ENCODE results near the gene CCDC61.
A peak's percentile ranks its signal among the peaks of the same experiment; 100 is the strongest.

Gene CCDC61

GRCh38 chr19:45973553-45974338, 21.5 kb upstream of the CCDC61 start, which contains the start of gene NOVA2:
NOVA2 (minus strand) TSS chr19:45973865; CDS start chr19:45973351, 514 bp downstream.
- DNase-seq: peak; percentile 28

GRCh38 chr19:45975306-45976070, 19.8 kb upstream of the CCDC61 start:
- no peak for DNase-seq

DNA sequence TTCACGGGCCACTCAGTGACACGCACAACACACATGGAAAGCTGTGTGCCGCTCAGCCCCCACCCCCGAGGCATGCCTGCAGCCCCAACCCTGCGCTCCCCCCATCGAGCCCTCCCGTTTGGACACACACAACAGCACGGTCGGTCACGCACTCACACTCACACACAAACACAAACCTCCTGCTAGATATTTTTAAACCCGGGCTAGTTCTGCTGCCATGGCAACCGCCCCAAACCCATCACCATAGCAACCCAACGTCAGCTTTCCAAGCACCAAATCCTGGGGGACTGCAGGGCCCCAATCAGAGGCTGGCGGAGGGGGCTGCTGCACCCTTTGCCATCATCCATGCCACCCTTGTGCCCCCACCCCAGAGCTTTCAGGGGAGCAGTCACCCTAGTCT, 19.1 kb upstream of the CCDC61 start:
- no peak for DNase-seq

GRCh38 chr19:45978156-45978555, 17.1 kb upstream of the CCDC61 start:
- no peak for DNase-seq

DNA sequence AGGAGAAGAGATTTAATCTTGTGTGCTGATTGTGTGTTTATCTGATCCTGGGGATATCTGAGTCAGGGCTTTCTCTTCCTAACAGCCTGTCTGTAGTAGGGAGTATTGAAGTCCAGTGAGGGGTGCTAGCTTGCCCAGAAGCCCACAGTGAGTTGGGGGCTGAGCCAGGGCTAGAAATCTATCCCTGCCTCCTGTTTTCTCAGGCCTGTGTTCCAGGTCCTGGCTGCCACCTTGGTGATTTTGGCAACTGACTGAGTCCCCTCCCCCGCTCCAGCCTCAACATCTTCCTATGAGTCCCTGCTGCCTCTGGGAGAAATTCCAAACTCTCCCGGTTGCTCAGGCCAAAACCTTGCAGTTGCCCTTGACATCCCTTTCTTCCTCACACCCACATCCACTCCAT, 13.9 kb upstream of the CCDC61 start:
- DNase-seq: no peak

DNA sequence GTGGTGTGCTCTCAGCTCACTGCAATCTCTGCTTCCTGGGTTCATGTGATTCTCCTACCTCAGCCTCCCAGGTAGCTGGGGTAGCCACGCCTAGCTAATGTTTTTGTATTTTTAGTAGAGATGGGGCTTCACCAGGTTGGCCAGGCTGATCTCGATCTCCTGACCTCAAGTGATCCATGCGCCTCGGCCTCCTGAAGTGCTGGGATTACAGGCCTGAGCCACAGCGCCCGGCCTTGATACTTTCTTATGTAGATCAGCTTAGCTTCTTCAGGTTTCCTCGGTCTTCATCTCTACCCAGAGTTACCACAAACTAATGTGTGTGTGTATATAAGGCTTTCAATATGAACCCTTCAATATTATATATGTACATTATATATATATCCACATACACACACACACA, 9.9 kb upstream of the CCDC61 start:
- no peak for DNase-seq

- DNase-seq: no peak
Observed at GRCh38 chr19:45990113-45990728, 5.0 kb upstream of the CCDC61 start.

GRCh38 chr19:45994456-45994997, 740 bp upstream of the CCDC61 start:
- DNase-seq: no peak

GRCh38 chr19:45995715-45996385, 583 bp downstream of the CCDC61 start:
- DNase-seq: no peak

DNA sequence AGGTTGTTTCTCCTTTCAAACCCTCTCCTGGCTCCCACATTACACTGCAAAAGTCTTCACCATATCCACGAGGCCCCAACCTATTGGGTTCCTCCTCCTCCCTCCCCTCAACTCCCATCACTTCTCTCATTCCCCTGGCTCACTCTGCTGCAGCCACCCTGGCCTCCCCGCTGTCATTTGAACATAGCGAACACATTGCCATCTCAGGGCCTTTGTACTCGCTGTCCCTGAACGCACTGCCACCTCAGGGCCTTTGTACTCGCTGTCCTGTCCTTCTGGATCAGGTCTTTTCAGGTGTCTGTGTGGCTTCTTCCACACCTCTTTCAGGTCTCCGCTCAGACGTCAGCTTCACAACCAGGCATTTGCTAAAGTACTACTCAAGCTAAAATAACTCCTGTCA, 1.7 kb downstream of the CCDC61 start:
- DNase-seq: no peak

DNA sequence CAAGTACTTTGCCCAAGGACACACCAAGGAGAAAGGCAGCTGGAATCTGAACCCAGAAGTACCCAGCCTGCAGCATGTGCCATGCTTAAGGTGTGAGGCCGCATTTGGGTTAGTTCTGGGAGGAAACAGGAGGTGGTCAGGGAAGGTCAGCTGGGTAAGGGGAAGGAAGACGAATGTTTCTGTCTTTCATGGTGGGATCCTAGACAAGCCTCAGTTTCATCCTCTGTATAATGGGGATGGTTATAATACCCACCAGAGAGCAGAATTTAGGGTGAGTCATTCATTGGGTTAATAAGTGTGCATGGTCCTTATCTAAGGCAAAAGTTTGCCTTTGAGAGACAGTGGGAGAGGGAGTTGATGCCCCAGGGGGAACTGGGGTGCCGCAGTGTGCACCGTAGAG, 3.6 kb downstream of the CCDC61 start:
- DNase-seq: no peak

DNA sequence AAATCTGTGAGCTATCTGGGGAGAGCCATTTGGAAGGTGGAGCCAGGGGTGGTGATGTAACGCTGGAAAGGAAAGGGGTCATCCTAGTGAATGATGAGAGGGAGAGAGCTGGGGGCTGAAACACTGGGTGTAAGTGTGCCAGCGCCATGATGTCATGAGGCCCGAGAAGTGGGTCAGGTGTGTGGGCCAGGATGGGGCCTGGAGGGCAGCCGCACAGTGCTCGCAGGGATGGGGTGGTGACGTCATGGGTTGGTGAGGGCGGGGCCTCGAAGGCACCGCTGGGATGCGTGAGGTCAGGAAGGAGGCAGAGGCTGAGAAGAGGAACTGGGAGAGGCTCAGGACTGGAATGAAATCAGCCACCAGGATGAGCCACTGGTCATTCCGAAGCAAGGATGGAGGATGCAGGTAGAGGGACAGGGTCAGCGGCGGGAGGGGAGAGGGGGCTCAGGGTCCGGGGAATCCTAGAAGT, 4.4 kb downstream of the CCDC61 start:
- peak; percentile 13 for DNase-seq

DNA sequence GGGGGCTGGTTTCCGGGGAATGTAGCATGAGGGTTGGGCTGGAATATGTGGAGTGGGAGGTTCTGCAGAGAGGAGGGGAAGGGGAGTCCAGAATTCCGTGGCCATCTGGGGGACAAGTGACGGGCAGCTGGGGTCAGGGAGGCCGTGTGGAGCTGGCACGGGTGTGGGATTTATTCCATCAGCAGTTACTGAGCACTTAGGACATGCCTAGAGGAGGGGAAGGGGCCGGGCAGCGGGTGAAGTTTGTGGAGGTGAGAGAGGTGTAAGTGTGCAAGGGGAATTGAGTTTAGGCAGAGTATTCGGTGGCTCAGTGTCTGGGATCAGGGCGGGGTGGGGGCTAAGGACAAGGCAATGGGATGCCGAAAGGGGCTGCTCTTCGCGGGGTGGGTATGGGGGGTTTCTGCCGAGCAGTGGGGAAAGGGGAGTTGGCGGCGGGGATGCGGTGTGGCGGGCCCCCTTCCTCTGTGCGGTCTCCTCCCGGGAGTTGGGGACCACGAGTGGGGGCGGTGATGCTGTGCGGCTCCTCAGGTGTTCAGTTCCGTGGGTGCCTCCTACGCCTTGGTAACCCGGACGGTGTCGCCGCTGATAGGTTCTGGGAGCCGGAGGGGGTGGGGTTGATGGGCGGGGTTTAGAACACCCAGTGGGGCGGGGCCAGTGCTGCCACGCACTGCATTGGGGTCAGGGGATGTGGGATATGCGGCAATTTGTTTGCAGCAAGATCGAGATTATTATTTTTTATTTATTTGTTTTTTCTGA, 5.4 kb downstream of the CCDC61 start:
- DNase-seq: peak; percentile 85

GRCh38 chr19:46002678-46003275, 7.5 kb downstream of the CCDC61 start:
- no peak for DNase-seq

GRCh38 chr19:46006411-46006810, 11.1 kb downstream of the CCDC61 start:
- no peak for DNase-seq

DNA sequence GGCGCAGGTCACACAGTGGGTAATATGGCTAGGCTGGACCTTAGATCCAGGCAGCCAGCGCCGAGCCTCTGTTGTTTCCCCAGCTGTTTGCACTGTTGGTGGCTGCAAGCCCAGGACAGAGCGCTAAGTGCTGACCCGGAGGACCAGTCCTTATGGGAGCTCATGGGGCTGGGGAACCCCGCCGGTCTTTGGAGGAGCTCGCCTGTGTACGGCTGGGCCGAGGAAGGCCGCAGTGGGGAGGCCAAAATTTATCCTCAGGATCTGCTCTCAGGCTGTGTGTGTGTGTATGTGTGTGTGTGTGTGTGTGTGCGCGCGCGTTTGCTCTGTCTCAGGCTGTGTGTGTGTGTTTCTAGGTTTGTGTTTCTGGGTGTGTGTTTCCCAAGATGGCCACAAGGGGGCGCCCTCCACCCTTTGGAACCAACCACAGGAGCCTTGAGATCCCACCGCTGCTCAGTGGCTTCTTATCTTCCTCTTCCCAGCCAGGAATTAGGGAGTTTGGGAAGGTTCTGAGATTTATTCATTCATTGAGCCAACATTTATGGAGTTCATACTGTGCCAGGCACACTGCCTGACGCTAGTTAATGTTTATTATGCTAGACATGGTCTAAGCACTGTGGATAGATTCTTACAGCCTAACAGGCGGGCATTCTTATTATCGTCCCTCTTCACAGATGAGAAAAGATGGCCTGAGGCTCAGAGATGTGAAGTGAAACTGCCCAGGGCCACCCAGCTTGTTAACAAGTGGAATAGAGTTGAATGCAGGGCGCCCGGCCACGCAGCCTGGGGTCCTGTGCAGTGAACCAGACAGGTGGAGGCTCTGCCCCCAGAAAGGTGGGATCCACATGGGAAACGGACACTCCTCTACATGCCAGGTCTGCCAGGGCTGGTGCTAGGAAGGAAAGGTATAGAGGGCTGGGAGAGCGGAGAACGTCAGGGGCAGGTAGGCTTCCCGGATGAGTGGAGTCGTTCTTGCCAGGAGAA, 14.6 kb downstream of the CCDC61 start:
- DNase-seq: peak; percentile 72

DNA sequence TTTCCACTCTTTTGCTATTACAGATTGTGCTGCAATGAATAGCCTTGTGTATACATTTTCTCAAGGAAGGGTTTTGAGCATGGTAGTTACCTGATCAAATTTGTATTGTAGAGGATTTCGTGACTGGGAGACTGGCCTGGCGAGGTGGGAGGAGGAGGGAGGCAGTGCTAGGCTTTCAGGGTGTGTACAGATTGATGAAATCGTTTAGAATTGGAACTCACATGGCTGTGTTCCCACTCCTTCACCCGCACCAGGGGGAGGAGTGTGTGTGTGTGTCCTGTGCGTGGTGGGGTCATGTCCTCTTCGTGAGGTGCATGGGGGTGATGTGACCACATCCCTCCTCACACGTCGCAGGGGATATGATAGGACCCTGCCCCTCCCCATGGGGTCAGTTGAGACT, 19.3 kb downstream of the CCDC61 start:
- no peak for DNase-seq

- DNase-seq: peak; percentile 71
Observed at GRCh38 chr19:46014941-46015686, 19.8 kb downstream of the CCDC61 start.

- DNase-seq: peak; percentile 48
Observed at GRCh38 chr19:46015687-46016425, 20.6 kb downstream of the CCDC61 start.

All from CD4-positive, alpha-beta T cell treated with Interleukin-10 for 1 hour (primary cell).